OCI-LY1 (cell line): ENCODE data around the gene KCNJ15.

Experiments
- H2AFZ ChIP-seq: fragments of 200-600 bp; sonication (generic), shearing (Covaris generic); 2 replicates; pipeline ENCODE4 v1.6.0; 2014; ENCODE audit warnings: antibody characterized with exemption, mild to moderate bottlenecking, low read length
- H3F3A ChIP-seq: fragments of 200-600 bp; sonication (generic), shearing (Covaris generic); 2 replicates; pipeline ENCODE4 v1.6.0; 2014; ENCODE audit warnings: mild to moderate bottlenecking, antibody characterized with exemption, low read length, moderate library complexity; ENCODE audit not compliant: insufficient read depth
- H3K27ac ChIP-seq: fragments of 200-600 bp; sonication (generic); 2 replicates; pipeline ENCODE4 v1.5.1; 2014; ENCODE audit warnings: low read length, mixed run types, mild to moderate bottlenecking, low read depth; ENCODE audit not compliant: poor library complexity, severe bottlenecking
- H3K27me3 ChIP-seq: fragments of 200-600 bp; sonication (generic); 2 replicates; pipeline ENCODE4 v1.6.0; 2014; ENCODE audit warnings: antibody characterized with exemption, mild to moderate bottlenecking, low read length, moderate library complexity; ENCODE audit not compliant: insufficient read depth
- H3K36me3 ChIP-seq: fragments of 200-600 bp; sonication (generic); 2 replicates; pipeline ENCODE4 v1.6.1; 2014; ENCODE audit warnings: mild to moderate bottlenecking, antibody characterized with exemption, low read length, moderate library complexity, mixed read lengths; ENCODE audit not compliant: insufficient read depth
- H3K4me1 ChIP-seq: fragments of 200-600 bp; sonication (generic); 2 replicates; pipeline ENCODE4 v1.5.1; 2014; ENCODE audit warnings: mild to moderate bottlenecking, low read length, moderate library complexity; ENCODE audit not compliant: insufficient read depth, severe bottlenecking
- H3K4me2 ChIP-seq: fragments of 200-600 bp; sonication (generic), shearing (Covaris generic); 2 replicates; pipeline ENCODE4 v1.6.1; 2014; ENCODE audit warnings: low read length
- H3K4me3 ChIP-seq: fragments of 200-600 bp; sonication (generic); 2 replicates; pipeline ENCODE4 v1.5.1; 2014; ENCODE audit warnings: low read length, low read depth, mild to moderate bottlenecking, mixed read lengths; ENCODE audit not compliant: poor library complexity, severe bottlenecking
- H3K79me2 ChIP-seq: fragments of 200-600 bp; shearing (Covaris generic); 2 replicates; pipeline ENCODE4 v1.6.1; 2016; ENCODE audit warnings: mixed run types, low read length, mixed read lengths; ENCODE audit not compliant: insufficient read depth
- H3K9ac ChIP-seq: fragments of 200-600 bp; sonication (generic), shearing (Covaris generic); 2 replicates; pipeline ENCODE4 v1.6.1; 2014; ENCODE audit warnings: mild to moderate bottlenecking, low read length, mixed read lengths
- H3K9me2 ChIP-seq: fragments of 200-600 bp; sonication (generic), shearing (Covaris generic); 2 replicates; pipeline ENCODE4 v1.6.1; 2014; ENCODE audit warnings: low read depth, mild to moderate bottlenecking, low read length, mixed read lengths
- H3K9me3 ChIP-seq: fragments of 200-600 bp; shearing (Covaris generic); 2 replicates; pipeline ENCODE4 v1.6.1; 2014; ENCODE audit warnings: low read length, mixed read lengths
- H4K20me1 ChIP-seq: fragments of 200-600 bp; sonication (generic), shearing (Covaris generic); 2 replicates; pipeline ENCODE4 v1.6.0; 2016; ENCODE audit warnings: mild to moderate bottlenecking, low read length; ENCODE audit not compliant: insufficient read depth
- CTCF ChIP-seq: fragments of 200-600 bp; sonication (generic), shearing (Covaris generic); IDR thresholded peaks from 2 replicates; pipeline ENCODE4 v1.5.1; 2017; ENCODE audit warnings: mild to moderate bottlenecking, antibody characterized with exemption, low read length, moderate library complexity, mixed read lengths
- EZH2 ChIP-seq: fragments of 200-600 bp; sonication (generic), shearing (Covaris generic); IDR thresholded peaks from 2 replicates; pipeline ENCODE4 v1.8.0; 2017; ENCODE audit warnings: borderline replicate concordance, mixed run types, mild to moderate bottlenecking, antibody characterized with exemption, low read length, moderate library complexity, mixed read lengths

KCNJ15 gene

GRCh38 chr21:38314558-38314957 lies 57.8 kb downstream of the KCNJ15 start:
- H3K9me3 ChIP-seq, result no peaks in the 10 kb centered on the region
- no peaks in the 10 kb centered on the region for H4K20me1 ChIP-seq
- no peak overlapping the region for H3K4me3 ChIP-seq
- no peak overlapping the region for H3K9ac ChIP-seq
- no peaks in the 10 kb centered on the region for H3K9me2 ChIP-seq
- TF ChIP-seq EZH2, result no peak
- H3K36me3 ChIP-seq, result no peaks in the 10 kb centered on the region
- no peak overlapping the region for H3K27ac ChIP-seq
- H3K27me3 ChIP-seq, result no peaks in the 10 kb centered on the region
- no peaks in the 10 kb centered on the region for H3F3A ChIP-seq
- H2AFZ ChIP-seq, result no peak overlapping the region
- no peaks in the 10 kb centered on the region for H3K4me1 ChIP-seq
- no peak overlapping the region for H3K4me2 ChIP-seq
- no peaks in the 10 kb centered on the region for H3K79me2 ChIP-seq

- Histone ChIP-seq H3K79me2 (no peaks in the 10 kb centered on the region), H3F3A (no peaks in the 10 kb centered on the region), H3K9me2 (no peaks in the 10 kb centered on the region), H4K20me1 (no peaks in the 10 kb centered on the region), H3K9me3 (no peaks in the 10 kb centered on the region), H3K9ac (no peak overlapping the region), H3K4me2 (no peak overlapping the region), H3K4me1 (no peaks in the 10 kb centered on the region), H3K36me3 (no peaks in the 10 kb centered on the region), H3K4me3 (no peak overlapping the region), H3K27me3 (no peaks in the 10 kb centered on the region), H3K27ac (no peak overlapping the region), H2AFZ (no peak overlapping the region)
- TF ChIP-seq CTCF, result no peak
- no peak for TF ChIP-seq EZH2
These were observed 58.3 kb downstream of the KCNJ15 start for GRCh38 chr21:38315122-38315521.

- H3K27ac ChIP-seq, result no peak overlapping the region
- H3K4me1 ChIP-seq, result no peaks in the 10 kb centered on the region
- no peak overlapping the region for H3K4me3 ChIP-seq
- no peaks in the 10 kb centered on the region for H4K20me1 ChIP-seq
- no peak overlapping the region for H2AFZ ChIP-seq
- H3F3A ChIP-seq, result no peaks in the 10 kb centered on the region
- H3K27me3 ChIP-seq, result no peaks in the 10 kb centered on the region
- no peaks in the 10 kb centered on the region for H3K36me3 ChIP-seq
- H3K4me2 ChIP-seq, result no peak overlapping the region
- no peaks in the 10 kb centered on the region for H3K9me2 ChIP-seq
- TF ChIP-seq EZH2 (no peak), CTCF (no peak)
- H3K9me3 ChIP-seq, result no peaks in the 10 kb centered on the region
- H3K79me2 ChIP-seq, result no peaks in the 10 kb centered on the region
- no peak overlapping the region for H3K9ac ChIP-seq
These were observed 63.0 kb downstream of the KCNJ15 start for GRCh38 chr21:38319781-38320180.

GRCh38 chr21:38321568-38321967 lies 64.8 kb downstream of the KCNJ15 start:
- Histone ChIP-seq H3K79me2 (no peaks in the 10 kb centered on the region), H4K20me1 (no peaks in the 10 kb centered on the region), H3K4me3 (no peak overlapping the region), H3K9me3 (no peaks in the 10 kb centered on the region), H3K4me1 (no peaks in the 10 kb centered on the region), H3K36me3 (no peaks in the 10 kb centered on the region), H3K9ac (no peak overlapping the region), H3F3A (no peaks in the 10 kb centered on the region), H3K4me2 (no peak overlapping the region), H3K27me3 (no peaks in the 10 kb centered on the region), H3K9me2 (no peaks in the 10 kb centered on the region), H3K27ac (no peak overlapping the region), H2AFZ (no peak overlapping the region)
- TF ChIP-seq CTCF, result no peak
- TF ChIP-seq EZH2, result no peak
